ENCODE data around the gene ECE1. TPM values are rescaled to one million over a fixed set of nuclear protein-coding genes. Genes with fewer than 3 reads are reported as not detected.
A peak's percentile ranks its signal among the peaks of the same experiment; 100 is the strongest.

ECE1 gene
- total RNA-seq, 1 donor = 32.6 TPM

- Histone ChIP-seq H3K27me3 (ENCODE audit: insufficient read depth, low read length) (no peaks in the 10 kb centered on the region), H3K4me3 (ENCODE audit: insufficient read depth, low read length) (no peak overlapping the region), H3K36me3 (ENCODE audit: insufficient read depth, low read length) (no peaks in the 10 kb centered on the region), H3K27ac (ENCODE audit: low read depth, low read length) (no peak overlapping the region), H3K4me1 (ENCODE audit: insufficient read depth, low read length) (peaks cover 30% of the 10 kb centered on the region), H3K9me3 (ENCODE audit: low read depth, low read length) (peaks cover 2% of the 10 kb centered on the region), H3K4me2 (ENCODE audit: insufficient read depth, low read length) (no peak overlapping the region), H4K20me1 (ENCODE audit: insufficient read depth, low read length) (peaks cover 7% of the 10 kb centered on the region), H2AFZ (ENCODE audit: low read length) (no peak overlapping the region), H3K79me2 (ENCODE audit: insufficient read depth, low read length) (peaks cover 16% of the 10 kb centered on the region)
- no peak for TF ChIP-seq CTCF (IDR thresholded peaks at IDR 0.05; ENCODE audit: extremely low read depth, low read depth, low read length)
- DNase-seq (ENCODE audit: insufficient read length, low spot score, missing footprints) = peak; percentile 64
Measured at GRCh38 chr1:21312407-21312992, 22.2 kb upstream of the ECE1 start.

GRCh38 chr1:21311016-21311415, 20.8 kb upstream of the ECE1 start:
- DNase-seq (ENCODE audit: insufficient read length, low spot score, missing footprints) = no peak
- H3K27me3 ChIP-seq (ENCODE audit: insufficient read depth, low read length) = no peaks in the 10 kb centered on the region
- H3K36me3 ChIP-seq (ENCODE audit: insufficient read depth, low read length) = no peaks in the 10 kb centered on the region
- peaks cover 19% of the 10 kb centered on the region for H3K79me2 ChIP-seq (ENCODE audit: insufficient read depth, low read length)
- peaks cover 23% of the 10 kb centered on the region for H3K4me1 ChIP-seq (ENCODE audit: insufficient read depth, low read length)
- no peak overlapping the region for H3K4me2 ChIP-seq (ENCODE audit: insufficient read depth, low read length)
- no peak overlapping the region for H3K27ac ChIP-seq (ENCODE audit: low read depth, low read length)
- H3K4me3 ChIP-seq (ENCODE audit: insufficient read depth, low read length) = no peak overlapping the region
- H4K20me1 ChIP-seq (ENCODE audit: insufficient read depth, low read length) = peaks cover 7% of the 10 kb centered on the region
- TF ChIP-seq CTCF (IDR thresholded peaks at IDR 0.05; ENCODE audit: extremely low read depth, low read depth, low read length) = no peak
- no peak overlapping the region for H2AFZ ChIP-seq (ENCODE audit: low read length)
- peaks cover 2% of the 10 kb centered on the region for H3K9me3 ChIP-seq (ENCODE audit: low read depth, low read length)

- Histone ChIP-seq H4K20me1 (ENCODE audit: insufficient read depth, low read length) (peaks cover 7% of the 10 kb centered on the region), H3K4me1 (ENCODE audit: insufficient read depth, low read length) (peaks cover 25% of the 10 kb centered on the region), H3K27me3 (ENCODE audit: insufficient read depth, low read length) (no peaks in the 10 kb centered on the region), H3K4me3 (ENCODE audit: insufficient read depth, low read length) (no peak overlapping the region), H3K9me3 (ENCODE audit: low read depth, low read length) (peaks cover 2% of the 10 kb centered on the region), H3K79me2 (ENCODE audit: insufficient read depth, low read length) (peaks cover 21% of the 10 kb centered on the region), H3K27ac (ENCODE audit: low read depth, low read length) (no peak overlapping the region), H3K4me2 (ENCODE audit: insufficient read depth, low read length) (no peak overlapping the region), H3K36me3 (ENCODE audit: insufficient read depth, low read length) (no peaks in the 10 kb centered on the region), H2AFZ (ENCODE audit: low read length) (no peak overlapping the region)
- no peak for TF ChIP-seq CTCF (IDR thresholded peaks at IDR 0.05; ENCODE audit: extremely low read depth, low read depth, low read length)
- DNase-seq (ENCODE audit: insufficient read length, low spot score, missing footprints) = peak; percentile 83
Measured at GRCh38 chr1:21308847-21309652, 18.8 kb upstream of the ECE1 start.

GRCh38 chr1:21308330-21308729, 18.1 kb upstream of the ECE1 start:
- no peak overlapping the region for H3K4me2 ChIP-seq (ENCODE audit: insufficient read depth, low read length)
- H3K4me3 ChIP-seq (ENCODE audit: insufficient read depth, low read length) = no peak overlapping the region
- peaks cover 2% of the 10 kb centered on the region for H3K9me3 ChIP-seq (ENCODE audit: low read depth, low read length)
- H3K36me3 ChIP-seq (ENCODE audit: insufficient read depth, low read length) = no peaks in the 10 kb centered on the region
- peak; percentile 36 for DNase-seq (ENCODE audit: insufficient read length, low spot score, missing footprints)
- peaks cover 15% of the 10 kb centered on the region for H3K79me2 ChIP-seq (ENCODE audit: insufficient read depth, low read length)
- peaks cover 21% of the 10 kb centered on the region for H3K4me1 ChIP-seq (ENCODE audit: insufficient read depth, low read length)
- TF ChIP-seq CTCF (IDR thresholded peaks at IDR 0.05; ENCODE audit: extremely low read depth, low read depth, low read length) = no peak
- H2AFZ ChIP-seq (ENCODE audit: low read length) = no peak overlapping the region
- H3K27ac ChIP-seq (ENCODE audit: low read depth, low read length) = no peak overlapping the region
- H3K27me3 ChIP-seq (ENCODE audit: insufficient read depth, low read length) = no peaks in the 10 kb centered on the region
- peaks cover 7% of the 10 kb centered on the region for H4K20me1 ChIP-seq (ENCODE audit: insufficient read depth, low read length)
